ENCODE results near the gene FRMD5.

FRMD5 gene

GRCh38 chr15:44144184-44144583 lies 50.9 kb downstream of the FRMD5 start:
- no peaks in the 10 kb centered on the region for H3K9me3 Mint-ChIP-seq
- no peak overlapping the region for H3K27ac Mint-ChIP-seq
- no peaks in the 10 kb centered on the region for H3K4me1 Mint-ChIP-seq
- ATAC-seq (no peak), DNase-seq (no peak)
- no peak overlapping the region for H3K4me3 Mint-ChIP-seq
- peaks cover 18% of the 10 kb centered on the region for H3K27me3 Mint-ChIP-seq

GRCh38 chr15:44137750-44138149 lies 57.3 kb downstream of the FRMD5 start:
- Mint-ChIP-seq H3K27ac (no peak overlapping the region), H3K4me1 (no peaks in the 10 kb centered on the region), H3K4me3 (no peak overlapping the region), H3K9me3 (no peaks in the 10 kb centered on the region), H3K27me3 (no peaks in the 10 kb centered on the region)
- DNase-seq: no peak
- no peak for ATAC-seq

GRCh38 chr15:44136991-44137477 lies 58.0 kb downstream of the FRMD5 start:
- ATAC-seq: no peak
- DNase-seq: no peak
- no peaks in the 10 kb centered on the region for H3K9me3 Mint-ChIP-seq
- no peaks in the 10 kb centered on the region for H3K27me3 Mint-ChIP-seq
- no peak overlapping the region for H3K27ac Mint-ChIP-seq
- no peak overlapping the region for H3K4me3 Mint-ChIP-seq
- no peaks in the 10 kb centered on the region for H3K4me1 Mint-ChIP-seq

- Mint-ChIP-seq H3K27ac (no peak overlapping the region), H3K4me3 (no peak overlapping the region), H3K27me3 (peaks cover 9% of the 10 kb centered on the region), H3K9me3 (no peaks in the 10 kb centered on the region), H3K4me1 (no peaks in the 10 kb centered on the region)
- ATAC-seq (no peak), DNase-seq (no peak)
Measured at GRCh38 chr15:44132057-44132456, 63.0 kb downstream of the FRMD5 start.

GRCh38 chr15:44130778-44131177 lies 64.3 kb downstream of the FRMD5 start:
- DNase-seq (no peak), ATAC-seq (no peak)
- no peaks in the 10 kb centered on the region for H3K4me1 Mint-ChIP-seq
- no peak overlapping the region for H3K27ac Mint-ChIP-seq
- no peak overlapping the region for H3K4me3 Mint-ChIP-seq
- H3K9me3 Mint-ChIP-seq: no peaks in the 10 kb centered on the region
- peaks cover 9% of the 10 kb centered on the region for H3K27me3 Mint-ChIP-seq

GRCh38 chr15:44129911-44130310 lies 65.2 kb downstream of the FRMD5 start:
- DNase-seq (no peak), ATAC-seq (no peak)
- Mint-ChIP-seq H3K4me1 (no peaks in the 10 kb centered on the region), H3K27ac (no peak overlapping the region), H3K4me3 (no peak overlapping the region), H3K27me3 (peaks cover 9% of the 10 kb centered on the region), H3K9me3 (no peaks in the 10 kb centered on the region)

- Mint-ChIP-seq H3K4me1 (no peaks in the 10 kb centered on the region), H3K27ac (no peak overlapping the region), H3K9me3 (no peaks in the 10 kb centered on the region), H3K4me3 (no peak overlapping the region), H3K27me3 (peaks cover 9% of the 10 kb centered on the region)
- ATAC-seq (no peak), DNase-seq (no peak)
Measured at GRCh38 chr15:44128443-44128842, 66.6 kb downstream of the FRMD5 start.

- DNase-seq: no peak
- no peak overlapping the region for H3K27ac Mint-ChIP-seq
- no peaks in the 10 kb centered on the region for H3K9me3 Mint-ChIP-seq
- no peak for ATAC-seq
- no peaks in the 10 kb centered on the region for H3K4me1 Mint-ChIP-seq
- no peak overlapping the region for H3K4me3 Mint-ChIP-seq
- peaks cover 12% of the 10 kb centered on the region for H3K27me3 Mint-ChIP-seq
Measured at GRCh38 chr15:44125879-44126278, 69.2 kb downstream of the FRMD5 start.

GRCh38 chr15:44102675-44103254 lies 92.3 kb downstream of the FRMD5 start:
- no peaks in the 10 kb centered on the region for H3K4me1 Mint-ChIP-seq
- ATAC-seq (no peak), DNase-seq (no peak)
- no peaks in the 10 kb centered on the region for H3K9me3 Mint-ChIP-seq
- peaks cover 13% of the 10 kb centered on the region for H3K27me3 Mint-ChIP-seq
- no peak overlapping the region for H3K27ac Mint-ChIP-seq
- H3K4me3 Mint-ChIP-seq: no peak overlapping the region

- Mint-ChIP-seq H3K27ac (no peak overlapping the region), H3K9me3 (no peaks in the 10 kb centered on the region), H3K4me1 (no peaks in the 10 kb centered on the region), H3K4me3 (no peak overlapping the region), H3K27me3 (peaks cover 13% of the 10 kb centered on the region)
- DNase-seq: no peak
- ATAC-seq: no peak
Measured at GRCh38 chr15:44101944-44102343, 93.1 kb downstream of the FRMD5 start.

GRCh38 chr15:44101286-44101685 lies 93.8 kb downstream of the FRMD5 start:
- H3K4me3 Mint-ChIP-seq: no peak overlapping the region
- no peak overlapping the region for H3K27ac Mint-ChIP-seq
- ATAC-seq: no peak
- peaks cover 13% of the 10 kb centered on the region for H3K27me3 Mint-ChIP-seq
- DNase-seq: no peak
- H3K4me1 Mint-ChIP-seq: no peaks in the 10 kb centered on the region
- no peaks in the 10 kb centered on the region for H3K9me3 Mint-ChIP-seq

GRCh38 chr15:44099671-44100070 lies 95.4 kb downstream of the FRMD5 start:
- Mint-ChIP-seq H3K9me3 (no peaks in the 10 kb centered on the region), H3K27ac (no peak overlapping the region), H3K27me3 (peaks cover 13% of the 10 kb centered on the region), H3K4me1 (no peaks in the 10 kb centered on the region), H3K4me3 (no peak overlapping the region)
- no peak for DNase-seq
- no peak for ATAC-seq

- Mint-ChIP-seq H3K4me1 (no peaks in the 10 kb centered on the region), H3K4me3 (no peak overlapping the region), H3K9me3 (no peaks in the 10 kb centered on the region), H3K27me3 (peaks cover 18% of the 10 kb centered on the region), H3K27ac (no peak overlapping the region)
- ATAC-seq (no peak), DNase-seq (no peak)
Measured at GRCh38 chr15:44097552-44097951, 97.5 kb downstream of the FRMD5 start.

GRCh38 chr15:44096596-44096995 lies 98.5 kb downstream of the FRMD5 start:
- Mint-ChIP-seq H3K9me3 (no peaks in the 10 kb centered on the region), H3K27ac (no peak overlapping the region), H3K27me3 (peaks cover 10% of the 10 kb centered on the region), H3K4me1 (no peaks in the 10 kb centered on the region), H3K4me3 (no peak overlapping the region)
- DNase-seq: no peak
- ATAC-seq: no peak

- H3K4me3 Mint-ChIP-seq: no peak overlapping the region
- ATAC-seq (no peak), DNase-seq (no peak)
- H3K27ac Mint-ChIP-seq: no peak overlapping the region
- H3K4me1 Mint-ChIP-seq: no peaks in the 10 kb centered on the region
- peaks cover 10% of the 10 kb centered on the region for H3K27me3 Mint-ChIP-seq
- H3K9me3 Mint-ChIP-seq: no peaks in the 10 kb centered on the region
Measured at GRCh38 chr15:44094781-44095180, 100.3 kb downstream of the FRMD5 start.

- DNase-seq (no peak), ATAC-seq (no peak)
- H3K27me3 Mint-ChIP-seq: peaks cover 10% of the 10 kb centered on the region
- peak overlapping the region in 1 of 2 donors; percentile 71 for H3K27ac Mint-ChIP-seq
- no peak overlapping the region for H3K4me3 Mint-ChIP-seq
- H3K4me1 Mint-ChIP-seq: no peaks in the 10 kb centered on the region
- H3K9me3 Mint-ChIP-seq: no peaks in the 10 kb centered on the region
Measured at GRCh38 chr15:44093836-44094235, 101.2 kb downstream of the FRMD5 start.

- ATAC-seq (no peak), DNase-seq (no peak)
- Mint-ChIP-seq H3K9me3 (no peaks in the 10 kb centered on the region), H3K4me3 (no peak overlapping the region), H3K4me1 (no peaks in the 10 kb centered on the region), H3K27me3 (peaks cover 10% of the 10 kb centered on the region), H3K27ac (no peak overlapping the region)
Measured at GRCh38 chr15:44092221-44092620, 102.8 kb downstream of the FRMD5 start.

All from stimulated activated naive CD8-positive, alpha-beta T cell treated with anti-CD3 and anti-CD28 coated beads, Interleukin-15, amount 100 ng/mL, for 72 hours (primary cell).